Measurements from ENCODE around the gene TOX2. TPM values are rescaled to one million over a fixed set of nuclear protein-coding genes. Genes with fewer than 3 reads are reported as not detected.

Gene TOX2
- total RNA-seq, 1 experiment from 2014 or later: 1.7 TPM

DNA sequence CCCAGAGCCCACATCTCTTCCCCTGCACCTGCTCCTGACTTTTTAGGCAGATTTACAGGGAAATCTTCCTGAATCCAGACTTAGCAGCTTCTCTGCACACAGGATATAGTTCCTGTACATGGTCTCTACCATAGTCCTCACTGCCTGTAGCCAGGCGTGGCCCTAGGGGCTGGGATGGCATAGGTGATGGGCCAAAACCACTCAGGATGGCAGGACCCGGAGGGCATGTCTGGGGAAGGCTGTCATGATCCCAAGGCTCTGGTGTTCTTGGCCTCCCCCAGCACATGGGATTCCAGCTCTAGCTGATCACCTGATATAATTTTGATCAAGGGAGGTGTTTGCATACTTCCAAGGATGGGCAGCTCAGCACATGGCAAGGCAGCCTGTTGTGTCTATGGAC lies 58.0 kb downstream of the TOX2 start:
- TF ChIP-seq, protein P1, sequence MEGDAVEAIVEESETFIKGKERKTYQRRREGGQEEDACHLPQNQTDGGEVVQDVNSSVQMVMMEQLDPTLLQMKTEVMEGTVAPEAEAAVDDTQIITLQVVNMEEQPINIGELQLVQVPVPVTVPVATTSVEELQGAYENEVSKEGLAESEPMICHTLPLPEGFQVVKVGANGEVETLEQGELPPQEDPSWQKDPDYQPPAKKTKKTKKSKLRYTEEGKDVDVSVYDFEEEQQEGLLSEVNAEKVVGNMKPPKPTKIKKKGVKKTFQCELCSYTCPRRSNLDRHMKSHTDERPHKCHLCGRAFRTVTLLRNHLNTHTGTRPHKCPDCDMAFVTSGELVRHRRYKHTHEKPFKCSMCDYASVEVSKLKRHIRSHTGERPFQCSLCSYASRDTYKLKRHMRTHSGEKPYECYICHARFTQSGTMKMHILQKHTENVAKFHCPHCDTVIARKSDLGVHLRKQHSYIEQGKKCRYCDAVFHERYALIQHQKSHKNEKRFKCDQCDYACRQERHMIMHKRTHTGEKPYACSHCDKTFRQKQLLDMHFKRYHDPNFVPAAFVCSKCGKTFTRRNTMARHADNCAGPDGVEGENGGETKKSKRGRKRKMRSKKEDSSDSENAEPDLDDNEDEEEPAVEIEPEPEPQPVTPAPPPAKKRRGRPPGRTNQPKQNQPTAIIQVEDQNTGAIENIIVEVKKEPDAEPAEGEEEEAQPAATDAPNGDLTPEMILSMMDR (conservative IDR thresholded peaks at IDR 0.05): no peak
- H3K27me3 Mint-ChIP-seq (ENCODE audit: low read depth): no peaks in the 10 kb centered on the region
- H2BK5ac ChIP-seq (ENCODE audit: insufficient read length, low read length): no peak overlapping the region
- H3K79me1 ChIP-seq (ENCODE audit: insufficient read depth, low read depth, low read length, poor library complexity, severe bottlenecking): no peaks in the 10 kb centered on the region
- DNase-seq: no peak
- no peak overlapping the region for H4K8ac ChIP-seq (replicated peaks; ENCODE audit: insufficient read length, low read depth, low read length)
- H2BK12ac ChIP-seq (ENCODE audit: insufficient read length, low read depth, low read length): no peak overlapping the region
- H2AFZ ChIP-seq (ENCODE audit: low read length): no peak overlapping the region
- H3K4me1 Mint-ChIP-seq: no peaks in the 10 kb centered on the region; a peak in 3 of 4 replicates
- no peak overlapping the region for H3K56ac ChIP-seq (ENCODE audit: insufficient read length, low read depth, low read length)
- WGBS (ENCODE audit: extremely low coverage, insufficient read length, low lambda C conversion rate): no CpG with 5 or more reads among the region's 2 CpGs
- no peak overlapping the region for H3T11ph ChIP-seq (ENCODE audit: low read length)
- H3K4me2 ChIP-seq (ENCODE audit: insufficient read depth, insufficient read length, low read length): no peak overlapping the region
- H3K23me2 ChIP-seq (ENCODE audit: insufficient read length, low read depth, low read length, poor library complexity, severe bottlenecking): no peaks in the 10 kb centered on the region
- no peak overlapping the region for H3K14ac ChIP-seq (ENCODE audit: insufficient read depth, low read length)
- no peak overlapping the region for H3K23ac ChIP-seq (ENCODE audit: insufficient read length, low read depth, low read length)
- H3K4ac ChIP-seq (ENCODE audit: low read depth, low read length): no peak overlapping the region
- H3K36me3 Mint-ChIP-seq (ENCODE audit: insufficient read depth in 1 of 3, low read depth in 3 of 3): no peaks in the 10 kb centered on the region
- no peak overlapping the region for H2BK20ac ChIP-seq (ENCODE audit: low read depth, low read length, poor library complexity, severe bottlenecking)
- no peak overlapping the region for H4K5ac ChIP-seq (ENCODE audit: insufficient read length, low read depth, low read length)
- H3K4me3 Mint-ChIP-seq: no peak overlapping the region
- no peaks in the 10 kb centered on the region for H3K9me3 ChIP-seq (ENCODE audit: control insufficient read depth, low read depth, low read length)
- no peak overlapping the region for H2BK15ac ChIP-seq (ENCODE audit: low read depth, low read length)
- no peak overlapping the region for H2BK120ac ChIP-seq (ENCODE audit: low read depth, low read length, poor library complexity, severe bottlenecking)
- no peaks in the 10 kb centered on the region for H3K9me3 Mint-ChIP-seq
- H3K9ac ChIP-seq (ENCODE audit: extremely low read depth, insufficient read length, low read length): no peak overlapping the region
- no peaks in the 10 kb centered on the region for H3K27me3 ChIP-seq (ENCODE audit: insufficient read depth, low read length)
- no peak overlapping the region for H2AK5ac ChIP-seq (ENCODE audit: insufficient read length, low read length)
- no peaks in the 10 kb centered on the region for H4K20me1 ChIP-seq (ENCODE audit: control insufficient read depth, insufficient read depth, insufficient read length)
- no peak overlapping the region; a peak in 1 of 7 replicates for H3K27ac Mint-ChIP-seq
- no peak overlapping the region for H3K18ac ChIP-seq (ENCODE audit: insufficient read length, low read depth, low read length)
- H3K79me2 ChIP-seq (ENCODE audit: insufficient read depth, low read length): no peaks in the 10 kb centered on the region
- H4K91ac ChIP-seq (ENCODE audit: insufficient read length, low read depth, low read length): no peak overlapping the region
- no peak overlapping the region for H3K27ac ChIP-seq (ENCODE audit: insufficient read length, low read depth, low read length)
- peaks cover 6% of the 10 kb centered on the region; the same call in 1 of the 2 replicates for H3K4me1 ChIP-seq (ENCODE audit: insufficient read depth, low read length)
